GM23338 (cell line): Measurements from ENCODE around the gene EXPH5.

ENCODE experiments used
- CREB1 ChIP-seq: fragments of 250-450 bp; sonication (Bioruptor Pico); IDR thresholded peaks from 2 replicates; pipeline ENCODE4 v1.5.0; 2020; ENCODE audit warnings: low read depth, mild to moderate bottlenecking, moderate library complexity
- ETS1 ChIP-seq: IDR thresholded peaks from 2 replicates; pipeline ENCODE4 v1.6.1; 2016; ENCODE audit warnings: antibody characterized with exemption
- EZH2 ChIP-seq: fragments of 200-600 bp; sonication (generic); IDR thresholded peaks from one replicate; pipeline ENCODE4 v1.8.0; 2017; ENCODE audit warnings: antibody characterized with exemption, mild to moderate bottlenecking, low read depth; ENCODE audit not compliant: unreplicated experiment
- EZH2phosphoT487 ChIP-seq: fragments of 200-600 bp; sonication (generic); IDR thresholded peaks from one replicate; pipeline ENCODE4 v1.8.1; 2018; ENCODE audit warnings: antibody characterized with exemption; ENCODE audit not compliant: unreplicated experiment
- JUNB ChIP-seq: IDR thresholded peaks from one replicate; pipeline ENCODE4 v1.6.1; 2016; ENCODE audit warnings: antibody characterized with exemption; ENCODE audit not compliant: unreplicated experiment
- NANOG ChIP-seq: IDR thresholded peaks from 2 replicates; pipeline ENCODE4 v1.6.1; 2016; ENCODE audit warnings: antibody characterized with exemption, borderline replicate concordance
- POLR2AphosphoS5 ChIP-seq: IDR thresholded peaks from 2 replicates; pipeline ENCODE4 v1.6.1; 2016; ENCODE audit warnings: antibody characterized with exemption, low read depth
- ZNF114 ChIP-seq: fragments of 250-450 bp; sonication (Bioruptor Pico); IDR thresholded peaks from 2 replicates; pipeline ENCODE4 v1.5.0; 2020; ENCODE audit warnings: mild to moderate bottlenecking, moderate library complexity
- ZNF331 ChIP-seq: fragments of 250-450 bp; sonication (Bioruptor Pico); IDR thresholded peaks from 2 replicates; pipeline ENCODE4 v1.5.0; 2020; ENCODE audit warnings: low read depth, mild to moderate bottlenecking, moderate library complexity
- TF ChIP-seq, protein P1 (sequence below): fragments of 250-450 bp; sonication (Bioruptor Pico); IDR thresholded peaks from 2 replicates; pipeline ENCODE4 v1.5.0; 2020; ENCODE audit warnings: mild to moderate bottlenecking, moderate library complexity
- TF ChIP-seq, protein P2 (sequence below): IDR thresholded peaks from one replicate; pipeline ENCODE4 v1.6.1; 2018; ENCODE audit warnings: antibody characterized with exemption; ENCODE audit not compliant: unreplicated experiment
- TF ChIP-seq, protein P3 (sequence below), 2 experiments: fragments of 200-600 bp in 1 of 2; sonication (generic) in 1 of 2; conservative IDR thresholded peaks; 2 replicates each; pipeline versions ENCODE4 v1.5.1 to v1.6.1; 2016 to 2017; ENCODE audit warnings: antibody characterized with exemption in 2 of 2, low read depth in 2 of 2, mild to moderate bottlenecking in 2 of 2, moderate library complexity in 1 of 2

DNA sequence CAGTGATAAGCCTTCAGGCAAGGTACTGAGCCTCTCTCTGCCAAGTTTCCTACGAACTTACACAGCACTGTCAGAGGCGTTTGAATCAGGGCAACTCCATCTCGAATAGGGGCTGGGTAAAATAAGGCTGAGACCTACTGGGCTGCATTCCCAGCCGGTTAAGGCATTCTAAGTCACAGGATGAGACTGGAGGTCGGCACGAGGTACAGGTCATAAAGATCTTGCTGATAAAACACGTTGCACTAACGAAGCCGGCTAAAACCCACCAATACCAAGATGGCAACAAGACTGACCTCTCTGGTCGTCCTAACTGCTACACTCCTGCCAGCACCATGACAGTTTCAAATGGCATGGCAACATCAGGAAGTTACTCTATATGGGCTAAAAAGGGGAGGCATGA lies 75.0 kb downstream of the EXPH5 start:
- TF ChIP-seq, protein P1, sequence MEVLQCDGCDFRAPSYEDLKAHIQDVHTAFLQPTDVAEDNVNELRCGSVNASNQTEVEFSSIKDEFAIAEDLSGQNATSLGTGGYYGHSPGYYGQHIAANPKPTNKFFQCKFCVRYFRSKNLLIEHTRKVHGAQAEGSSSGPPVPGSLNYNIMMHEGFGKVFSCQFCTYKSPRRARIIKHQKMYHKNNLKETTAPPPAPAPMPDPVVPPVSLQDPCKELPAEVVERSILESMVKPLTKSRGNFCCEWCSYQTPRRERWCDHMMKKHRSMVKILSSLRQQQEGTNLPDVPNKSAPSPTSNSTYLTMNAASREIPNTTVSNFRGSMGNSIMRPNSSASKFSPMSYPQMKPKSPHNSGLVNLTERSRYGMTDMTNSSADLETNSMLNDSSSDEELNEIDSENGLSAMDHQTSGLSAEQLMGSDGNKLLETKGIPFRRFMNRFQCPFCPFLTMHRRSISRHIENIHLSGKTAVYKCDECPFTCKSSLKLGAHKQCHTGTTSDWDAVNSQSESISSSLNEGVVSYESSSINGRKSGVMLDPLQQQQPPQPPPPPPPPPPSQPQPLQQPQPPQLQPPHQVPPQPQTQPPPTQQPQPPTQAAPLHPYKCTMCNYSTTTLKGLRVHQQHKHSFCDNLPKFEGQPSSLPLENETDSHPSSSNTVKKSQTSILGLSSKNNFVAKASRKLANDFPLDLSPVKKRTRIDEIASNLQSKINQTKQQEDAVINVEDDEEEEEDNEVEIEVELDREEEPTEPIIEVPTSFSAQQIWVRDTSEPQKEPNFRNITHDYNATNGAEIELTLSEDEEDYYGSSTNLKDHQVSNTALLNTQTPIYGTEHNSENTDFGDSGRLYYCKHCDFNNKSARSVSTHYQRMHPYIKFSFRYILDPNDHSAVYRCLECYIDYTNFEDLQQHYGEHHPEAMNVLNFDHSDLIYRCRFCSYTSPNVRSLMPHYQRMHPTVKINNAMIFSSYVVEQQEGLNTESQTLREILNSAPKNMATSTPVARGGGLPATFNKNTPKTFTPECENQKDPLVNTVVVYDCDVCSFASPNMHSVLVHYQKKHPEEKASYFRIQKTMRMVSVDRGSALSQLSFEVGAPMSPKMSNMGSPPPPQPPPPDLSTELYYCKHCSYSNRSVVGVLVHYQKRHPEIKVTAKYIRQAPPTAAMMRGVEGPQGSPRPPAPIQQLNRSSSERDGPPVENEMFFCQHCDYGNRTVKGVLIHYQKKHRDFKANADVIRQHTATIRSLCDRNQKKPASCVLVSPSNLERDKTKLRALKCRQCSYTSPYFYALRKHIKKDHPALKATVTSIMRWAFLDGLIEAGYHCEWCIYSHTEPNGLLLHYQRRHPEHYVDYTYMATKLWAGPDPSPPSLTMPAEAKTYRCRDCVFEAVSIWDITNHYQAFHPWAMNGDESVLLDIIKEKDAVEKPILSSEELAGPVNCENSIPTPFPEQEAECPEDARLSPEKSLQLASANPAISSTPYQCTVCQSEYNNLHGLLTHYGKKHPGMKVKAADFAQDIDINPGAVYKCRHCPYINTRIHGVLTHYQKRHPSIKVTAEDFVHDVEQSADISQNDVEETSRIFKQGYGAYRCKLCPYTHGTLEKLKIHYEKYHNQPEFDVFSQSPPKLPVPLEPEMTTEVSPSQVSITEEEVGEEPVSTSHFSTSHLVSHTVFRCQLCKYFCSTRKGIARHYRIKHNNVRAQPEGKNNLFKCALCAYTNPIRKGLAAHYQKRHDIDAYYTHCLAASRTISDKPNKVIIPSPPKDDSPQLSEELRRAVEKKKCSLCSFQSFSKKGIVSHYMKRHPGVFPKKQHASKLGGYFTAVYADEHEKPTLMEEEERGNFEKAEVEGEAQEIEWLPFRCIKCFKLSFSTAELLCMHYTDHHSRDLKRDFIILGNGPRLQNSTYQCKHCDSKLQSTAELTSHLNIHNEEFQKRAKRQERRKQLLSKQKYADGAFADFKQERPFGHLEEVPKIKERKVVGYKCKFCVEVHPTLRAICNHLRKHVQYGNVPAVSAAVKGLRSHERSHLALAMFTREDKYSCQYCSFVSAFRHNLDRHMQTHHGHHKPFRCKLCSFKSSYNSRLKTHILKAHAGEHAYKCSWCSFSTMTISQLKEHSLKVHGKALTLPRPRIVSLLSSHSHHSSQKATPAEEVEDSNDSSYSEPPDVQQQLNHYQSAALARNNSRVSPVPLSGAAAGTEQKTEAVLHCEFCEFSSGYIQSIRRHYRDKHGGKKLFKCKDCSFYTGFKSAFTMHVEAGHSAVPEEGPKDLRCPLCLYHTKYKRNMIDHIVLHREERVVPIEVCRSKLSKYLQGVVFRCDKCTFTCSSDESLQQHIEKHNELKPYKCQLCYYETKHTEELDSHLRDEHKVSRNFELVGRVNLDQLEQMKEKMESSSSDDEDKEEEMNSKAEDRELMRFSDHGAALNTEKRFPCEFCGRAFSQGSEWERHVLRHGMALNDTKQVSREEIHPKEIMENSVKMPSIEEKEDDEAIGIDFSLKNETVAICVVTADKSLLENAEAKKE (CRISPR knock-in tag) = no peak
- TF ChIP-seq, protein P2, sequence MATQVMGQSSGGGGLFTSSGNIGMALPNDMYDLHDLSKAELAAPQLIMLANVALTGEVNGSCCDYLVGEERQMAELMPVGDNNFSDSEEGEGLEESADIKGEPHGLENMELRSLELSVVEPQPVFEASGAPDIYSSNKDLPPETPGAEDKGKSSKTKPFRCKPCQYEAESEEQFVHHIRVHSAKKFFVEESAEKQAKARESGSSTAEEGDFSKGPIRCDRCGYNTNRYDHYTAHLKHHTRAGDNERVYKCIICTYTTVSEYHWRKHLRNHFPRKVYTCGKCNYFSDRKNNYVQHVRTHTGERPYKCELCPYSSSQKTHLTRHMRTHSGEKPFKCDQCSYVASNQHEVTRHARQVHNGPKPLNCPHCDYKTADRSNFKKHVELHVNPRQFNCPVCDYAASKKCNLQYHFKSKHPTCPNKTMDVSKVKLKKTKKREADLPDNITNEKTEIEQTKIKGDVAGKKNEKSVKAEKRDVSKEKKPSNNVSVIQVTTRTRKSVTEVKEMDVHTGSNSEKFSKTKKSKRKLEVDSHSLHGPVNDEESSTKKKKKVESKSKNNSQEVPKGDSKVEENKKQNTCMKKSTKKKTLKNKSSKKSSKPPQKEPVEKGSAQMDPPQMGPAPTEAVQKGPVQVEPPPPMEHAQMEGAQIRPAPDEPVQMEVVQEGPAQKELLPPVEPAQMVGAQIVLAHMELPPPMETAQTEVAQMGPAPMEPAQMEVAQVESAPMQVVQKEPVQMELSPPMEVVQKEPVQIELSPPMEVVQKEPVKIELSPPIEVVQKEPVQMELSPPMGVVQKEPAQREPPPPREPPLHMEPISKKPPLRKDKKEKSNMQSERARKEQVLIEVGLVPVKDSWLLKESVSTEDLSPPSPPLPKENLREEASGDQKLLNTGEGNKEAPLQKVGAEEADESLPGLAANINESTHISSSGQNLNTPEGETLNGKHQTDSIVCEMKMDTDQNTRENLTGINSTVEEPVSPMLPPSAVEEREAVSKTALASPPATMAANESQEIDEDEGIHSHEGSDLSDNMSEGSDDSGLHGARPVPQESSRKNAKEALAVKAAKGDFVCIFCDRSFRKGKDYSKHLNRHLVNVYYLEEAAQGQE = no peak
- TF ChIP-seq ZNF331 (CRISPR knock-in tag) (no peak), ETS1 (no peak), EZH2 (no peak), POLR2AphosphoS5 (no peak), JUNB (no peak), EZH2phosphoT487 (no peak), NANOG (no peak), ZNF114 (no peak), CREB1 (CRISPR knock-in tag) (no peak)
- TF ChIP-seq, protein P3, sequence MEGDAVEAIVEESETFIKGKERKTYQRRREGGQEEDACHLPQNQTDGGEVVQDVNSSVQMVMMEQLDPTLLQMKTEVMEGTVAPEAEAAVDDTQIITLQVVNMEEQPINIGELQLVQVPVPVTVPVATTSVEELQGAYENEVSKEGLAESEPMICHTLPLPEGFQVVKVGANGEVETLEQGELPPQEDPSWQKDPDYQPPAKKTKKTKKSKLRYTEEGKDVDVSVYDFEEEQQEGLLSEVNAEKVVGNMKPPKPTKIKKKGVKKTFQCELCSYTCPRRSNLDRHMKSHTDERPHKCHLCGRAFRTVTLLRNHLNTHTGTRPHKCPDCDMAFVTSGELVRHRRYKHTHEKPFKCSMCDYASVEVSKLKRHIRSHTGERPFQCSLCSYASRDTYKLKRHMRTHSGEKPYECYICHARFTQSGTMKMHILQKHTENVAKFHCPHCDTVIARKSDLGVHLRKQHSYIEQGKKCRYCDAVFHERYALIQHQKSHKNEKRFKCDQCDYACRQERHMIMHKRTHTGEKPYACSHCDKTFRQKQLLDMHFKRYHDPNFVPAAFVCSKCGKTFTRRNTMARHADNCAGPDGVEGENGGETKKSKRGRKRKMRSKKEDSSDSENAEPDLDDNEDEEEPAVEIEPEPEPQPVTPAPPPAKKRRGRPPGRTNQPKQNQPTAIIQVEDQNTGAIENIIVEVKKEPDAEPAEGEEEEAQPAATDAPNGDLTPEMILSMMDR (conservative IDR thresholded peaks at IDR 0.05; ENCODE audit: low read depth in 2 of 2) = no peak
